Inferior parietal cortex (tissue), 1 donor: Measurements from ENCODE around the gene DDX3X.
A peak's percentile ranks its signal among the peaks of the same experiment; 100 is the strongest.
"Not testable (repeated sequence)": the region's sequence is repeated elsewhere in the genome, so short reads cannot be mapped to it uniquely, and the experiment has no call there.

Experiments
- DNase-seq: peaks from one replicate; pipeline ENCODE4 v3.0.0-alpha.2; 2016; ENCODE audit errors: extremely low spot score

The DDX3X gene

DNA sequence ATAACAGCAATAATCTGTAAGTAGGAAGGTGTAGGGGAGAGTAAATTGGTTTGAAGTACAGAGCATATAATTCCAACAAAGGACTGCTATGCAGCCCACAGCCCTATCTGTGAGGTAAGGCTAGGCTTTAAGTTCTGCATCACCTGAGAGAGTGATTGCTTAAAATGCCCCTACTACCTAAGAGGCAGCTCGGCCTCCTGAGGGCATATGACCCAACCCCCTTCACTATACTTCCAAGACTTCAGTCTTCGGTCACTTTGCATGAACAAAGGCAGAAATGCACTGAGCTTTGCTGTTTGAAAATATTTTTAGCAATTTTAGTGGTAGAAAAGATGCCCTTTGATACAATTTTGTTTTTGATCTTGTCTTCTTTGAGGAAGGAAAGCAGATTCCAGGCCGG lies 4.9 kb upstream of the DDX3X start:
- no peak for DNase-seq

DNA sequence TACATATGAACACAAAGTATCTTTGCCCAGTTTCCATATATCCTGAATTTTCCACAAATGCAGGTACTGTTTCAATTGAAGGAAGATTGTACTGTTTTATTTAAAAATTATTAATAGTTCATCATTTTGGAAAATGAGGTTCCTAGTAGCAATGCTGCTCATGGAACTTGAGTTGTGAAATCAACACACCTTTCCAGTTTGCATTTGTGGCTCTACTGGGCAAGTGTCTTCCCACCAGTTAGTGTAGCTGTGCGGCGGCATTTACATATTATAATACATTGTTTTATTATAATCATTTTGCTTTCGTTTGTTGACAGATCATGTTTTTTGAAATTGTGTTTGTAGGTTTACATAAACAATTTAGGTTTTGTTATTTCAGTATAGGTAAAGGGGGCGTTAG lies 2.0 kb upstream of the DDX3X start:
- no peak for DNase-seq

DNA sequence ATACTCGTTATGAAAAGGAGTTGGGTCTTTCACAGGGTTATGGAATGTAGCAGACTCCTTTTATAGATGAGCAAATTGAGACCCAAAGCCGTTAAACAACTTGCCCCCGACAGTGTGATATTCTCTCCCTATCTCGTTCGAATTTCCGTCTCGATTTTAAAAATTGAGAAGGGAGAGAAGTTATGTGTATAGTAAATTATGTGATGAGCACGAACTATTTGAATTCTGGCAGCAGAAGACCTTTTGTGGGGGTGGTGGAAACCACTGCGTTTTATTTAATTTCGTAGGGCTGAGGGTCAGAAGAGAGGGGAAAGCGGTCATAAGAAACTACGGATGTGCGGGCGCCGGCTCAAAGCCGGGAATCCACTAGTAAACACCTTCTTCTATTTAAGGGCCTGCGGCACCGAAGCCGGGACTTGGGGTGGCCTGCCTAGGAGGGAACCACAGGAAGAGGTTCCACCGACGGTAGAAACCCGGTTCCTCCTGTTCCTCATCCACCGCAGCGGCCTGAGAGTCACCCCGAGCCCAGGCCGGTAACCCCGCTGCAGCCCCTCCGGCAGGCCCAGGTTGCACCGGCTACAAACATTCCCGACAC lies 1.5 kb upstream of the DDX3X start:
- DNase-seq = no peak

DNA sequence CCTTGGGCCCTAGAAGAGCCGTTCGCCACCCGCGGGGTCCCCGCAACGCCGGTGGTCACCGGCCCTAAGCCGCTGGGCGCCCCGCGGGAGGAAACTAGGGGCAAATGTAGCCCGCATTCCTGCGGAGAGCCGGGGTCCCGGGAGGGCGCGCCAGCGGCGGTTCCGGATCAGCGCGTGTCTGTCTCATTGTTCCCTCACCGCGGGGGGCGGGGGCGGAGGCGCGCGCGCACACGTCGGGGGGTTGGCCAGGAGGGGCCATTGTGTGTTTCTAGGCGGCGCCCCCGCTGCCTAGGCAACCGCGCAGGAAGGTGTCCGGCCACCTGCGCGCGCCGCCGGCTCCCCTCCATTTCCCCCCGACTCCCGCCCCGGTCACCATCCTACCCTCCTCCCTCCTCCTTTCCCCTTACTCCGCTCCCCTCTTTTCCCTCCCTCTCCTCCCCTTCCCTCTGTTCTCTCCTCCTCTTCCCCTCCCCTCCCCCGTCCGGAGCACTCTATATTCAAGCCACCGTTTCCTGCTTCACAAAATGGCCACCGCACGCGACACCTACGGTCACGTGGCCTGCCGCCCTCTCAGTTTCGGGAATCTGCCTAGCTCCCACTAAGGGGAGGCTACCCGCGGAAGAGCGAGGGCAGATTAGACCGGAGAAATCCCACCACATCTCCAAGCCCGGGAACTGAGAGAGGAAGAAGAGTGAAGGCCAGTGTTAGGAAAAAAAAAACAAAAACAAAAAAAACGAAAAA lies 789 bp upstream of the DDX3X start:
- DNase-seq = peak; percentile 68

DNA sequence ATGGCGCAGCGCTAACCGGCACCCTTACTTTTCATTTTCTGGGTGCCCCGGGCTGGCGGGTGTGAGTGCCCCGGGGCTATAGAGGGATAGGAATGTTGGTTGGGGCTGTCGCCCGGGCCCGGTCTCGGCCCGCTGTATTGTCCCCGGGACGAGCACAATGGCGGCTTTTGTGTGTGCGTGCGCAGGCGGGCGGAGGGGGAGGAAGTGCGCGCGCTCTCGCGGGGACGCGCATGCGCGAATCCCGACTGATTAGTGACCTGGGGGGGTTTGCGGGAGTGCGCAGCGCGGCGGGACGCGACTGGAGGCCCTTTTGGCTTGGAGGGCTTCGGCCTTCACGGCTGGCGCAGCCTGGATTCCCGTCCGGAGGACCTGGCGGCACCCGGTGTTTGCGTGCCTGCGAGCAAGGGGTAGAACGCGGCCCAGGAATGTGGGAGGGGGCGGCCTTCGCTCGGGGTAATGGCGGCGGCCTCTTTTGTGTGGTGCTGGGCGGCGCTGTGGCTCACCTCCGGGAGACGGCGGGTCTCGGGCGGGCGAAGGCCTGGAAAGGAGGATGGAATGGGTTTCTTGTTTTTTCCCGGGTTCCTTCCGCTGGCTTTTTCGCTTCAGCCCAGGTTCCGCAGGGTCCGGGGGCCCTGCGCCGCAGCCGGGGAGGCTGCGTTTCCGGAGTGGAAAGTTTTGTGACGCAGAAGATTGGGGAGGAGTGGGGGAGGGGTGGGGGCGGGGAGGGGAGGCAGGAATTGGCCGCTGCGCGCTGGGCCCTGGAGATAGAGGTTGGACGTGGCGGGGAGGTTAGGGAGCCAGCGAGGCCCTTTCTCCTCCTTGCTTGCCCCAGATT lies 618 bp downstream of the DDX3X start:
- peak; percentile 72 for DNase-seq

DNA sequence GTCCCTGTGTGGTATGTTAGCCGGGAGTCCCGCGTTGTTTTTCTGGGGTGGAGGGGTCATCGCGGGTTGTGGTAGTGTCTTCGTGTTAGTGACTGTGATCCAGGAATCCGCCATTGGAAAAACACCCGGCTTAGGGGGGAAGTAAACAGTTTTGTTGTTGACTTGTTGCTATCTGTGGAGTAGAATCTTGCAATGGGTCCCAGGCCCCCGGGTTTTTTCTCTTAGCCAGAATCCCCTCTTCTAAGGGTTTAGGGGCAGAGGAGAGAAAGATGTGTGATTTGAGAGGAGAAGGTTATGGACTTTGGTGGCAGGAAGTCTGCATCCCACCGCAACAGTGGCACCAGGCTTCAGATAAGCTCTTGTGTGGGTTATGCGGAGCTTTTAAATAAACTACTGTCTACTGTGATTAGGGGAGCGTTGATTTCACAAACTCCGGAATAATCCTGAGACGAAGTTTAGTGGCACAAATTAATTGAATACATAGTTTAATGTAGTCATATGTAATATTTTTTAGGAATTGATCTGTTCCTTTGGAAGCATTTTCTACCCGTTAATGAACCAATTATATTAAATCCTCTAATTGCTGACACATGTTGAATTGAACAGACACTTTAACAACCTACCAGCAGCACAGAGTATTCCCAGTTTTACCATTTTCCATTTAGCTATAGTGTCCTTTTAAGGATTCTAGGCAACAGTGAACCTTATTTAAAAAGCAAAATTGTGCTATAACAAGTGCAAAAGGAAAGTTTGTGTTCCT lies 1.4 kb downstream of the DDX3X start:
- no peak for DNase-seq

DNA sequence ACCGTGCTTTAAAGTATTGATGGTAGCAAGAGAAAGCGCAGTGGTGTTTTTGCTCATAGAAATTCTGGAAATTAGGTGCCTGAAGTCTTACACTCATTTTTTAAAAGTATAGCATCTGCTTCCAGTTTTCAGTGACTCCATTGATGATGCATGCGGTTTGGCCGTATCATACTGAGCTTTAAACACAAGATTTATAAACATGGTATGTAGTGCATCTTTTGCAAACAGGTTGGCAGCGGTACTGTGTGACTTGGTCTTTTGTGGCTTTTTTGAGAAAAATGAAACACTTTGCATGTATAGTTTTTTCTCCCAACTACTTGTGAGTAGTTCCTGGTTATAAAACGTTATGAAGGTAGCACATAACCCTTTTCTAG lies 2.0 kb downstream of the DDX3X start:
- DNase-seq = no peak

DNA sequence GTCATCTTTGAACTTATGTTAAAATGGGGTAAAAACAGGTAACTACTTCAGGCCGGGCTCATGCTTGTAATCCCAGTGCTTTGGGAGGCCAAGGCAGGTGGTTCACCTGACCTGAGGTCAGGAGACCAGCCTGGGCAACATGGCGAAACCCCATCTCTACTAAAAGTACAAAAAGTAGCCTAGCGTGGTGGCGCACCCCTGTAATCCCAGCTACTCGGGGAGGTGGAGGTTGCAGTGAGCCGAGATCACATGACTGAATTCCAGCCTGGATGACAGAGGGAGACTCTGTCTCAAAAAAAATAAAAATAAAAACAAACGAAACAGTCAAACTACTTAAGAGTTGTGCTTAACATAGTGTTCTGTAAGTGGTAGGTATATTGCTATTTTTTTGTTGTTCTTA lies 2.5 kb downstream of the DDX3X start:
- DNase-seq = no peak

DNA sequence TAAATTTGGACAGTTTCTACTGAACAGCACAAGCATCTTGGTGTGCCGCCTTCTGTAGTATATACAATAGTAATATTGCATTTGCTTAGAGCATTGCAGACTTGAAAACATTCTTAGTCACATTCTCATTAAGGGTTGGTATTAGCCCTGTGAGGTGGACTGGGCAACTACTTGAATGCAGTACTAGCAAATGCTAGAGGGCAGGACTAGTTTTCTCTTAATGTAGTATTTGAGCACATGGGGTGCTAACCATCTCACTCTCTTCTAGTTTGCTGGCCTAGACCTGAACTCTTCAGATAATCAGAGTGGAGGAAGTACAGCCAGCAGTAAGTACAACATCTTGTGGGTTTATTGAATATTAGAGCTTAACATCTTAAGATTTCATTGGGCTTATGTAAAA lies 3.2 kb downstream of the DDX3X start:
- no peak for DNase-seq

DNA sequence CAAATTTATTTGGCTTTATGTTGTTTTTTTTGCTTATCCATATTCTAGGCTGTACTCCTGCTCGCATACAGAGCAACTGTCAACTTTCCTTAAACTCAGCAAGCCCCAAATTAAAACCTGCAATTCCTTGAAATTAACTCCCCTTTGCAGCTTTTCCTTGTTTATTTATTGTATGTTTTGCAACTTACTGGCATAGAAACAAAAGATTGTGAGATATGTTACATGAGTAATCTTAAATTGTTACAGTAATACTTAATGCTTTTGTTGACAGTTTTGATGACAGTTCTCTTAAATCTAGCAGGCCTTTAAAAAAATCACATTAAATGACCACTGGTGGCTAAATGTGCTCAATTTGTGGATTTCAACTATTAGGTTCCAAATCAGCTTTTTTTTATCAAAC lies 4.5 kb downstream of the DDX3X start:
- no peak for DNase-seq

DNA sequence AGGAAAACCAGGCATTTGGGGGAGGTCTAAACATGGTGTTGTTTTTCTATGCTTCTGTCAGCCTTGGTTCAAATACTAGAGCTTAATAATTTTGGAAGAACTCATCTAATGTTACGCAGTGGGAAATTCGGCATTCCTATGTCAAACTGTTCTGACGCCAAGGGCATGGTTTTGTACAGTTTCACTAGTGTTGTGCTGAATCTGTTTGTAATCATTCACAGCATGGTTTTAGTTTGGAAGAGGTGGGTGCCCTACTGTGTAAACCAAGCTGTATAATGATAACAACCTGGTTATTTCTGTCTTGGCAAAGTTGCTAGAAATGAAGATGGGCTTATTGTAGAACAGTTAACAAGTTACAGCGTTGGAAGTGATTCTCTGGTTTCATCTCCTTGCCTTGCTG lies 5.2 kb downstream of the DDX3X start:
- no peak for DNase-seq

DNA sequence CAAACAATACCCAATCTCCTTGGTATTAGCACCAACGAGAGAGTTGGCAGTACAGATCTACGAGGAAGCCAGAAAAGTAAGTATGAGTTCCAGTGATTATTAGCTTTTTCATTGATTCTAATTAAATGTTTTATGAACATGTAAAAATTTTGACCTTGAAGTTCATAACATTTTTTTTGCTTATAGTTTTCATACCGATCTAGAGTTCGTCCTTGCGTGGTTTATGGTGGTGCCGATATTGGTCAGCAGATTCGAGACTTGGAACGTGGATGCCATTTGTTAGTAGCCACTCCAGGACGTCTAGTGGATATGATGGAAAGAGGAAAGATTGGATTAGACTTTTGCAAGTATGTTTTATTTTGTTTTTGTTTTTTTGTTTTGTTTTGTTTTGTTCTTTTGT lies 10.1 kb downstream of the DDX3X start:
- DNase-seq = no peak

DNA sequence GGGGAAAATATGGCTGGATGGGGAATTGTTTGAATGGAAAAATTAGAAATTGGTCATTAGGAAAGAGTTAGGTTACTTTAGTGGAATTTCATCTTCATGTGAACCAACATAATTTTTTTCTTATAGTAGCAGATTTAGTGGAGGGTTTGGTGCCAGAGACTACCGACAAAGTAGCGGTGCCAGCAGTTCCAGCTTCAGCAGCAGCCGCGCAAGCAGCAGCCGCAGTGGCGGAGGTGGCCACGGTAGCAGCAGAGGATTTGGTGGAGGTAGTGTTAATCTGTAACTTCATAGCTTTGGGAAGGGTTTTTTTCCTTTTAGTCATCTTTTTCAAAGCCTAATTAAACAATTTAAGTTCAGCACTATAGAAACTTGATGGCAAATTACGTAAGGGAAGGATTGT lies 13.2 kb downstream of the DDX3X start:
- DNase-seq = no peak

DNA sequence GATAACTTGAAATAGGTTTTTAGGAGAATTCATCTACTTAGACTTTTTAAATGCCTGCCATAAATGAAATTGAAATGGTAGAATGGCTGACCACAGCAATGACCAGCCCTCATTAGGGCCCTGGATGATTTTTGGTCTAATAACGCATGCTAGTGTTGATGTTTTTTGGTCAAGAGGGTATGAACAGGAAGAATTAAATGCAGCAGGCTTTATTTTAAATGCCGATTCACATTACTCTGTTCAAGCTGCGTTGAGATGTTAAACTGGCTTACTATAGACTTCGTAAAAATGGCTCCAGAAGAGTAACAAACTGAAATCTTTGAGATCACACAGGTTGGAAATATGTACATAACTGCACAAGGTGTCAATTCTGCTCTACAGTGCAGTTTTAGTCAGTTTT lies 14.6 kb downstream of the DDX3X start:
- DNase-seq = no peak

DNA sequence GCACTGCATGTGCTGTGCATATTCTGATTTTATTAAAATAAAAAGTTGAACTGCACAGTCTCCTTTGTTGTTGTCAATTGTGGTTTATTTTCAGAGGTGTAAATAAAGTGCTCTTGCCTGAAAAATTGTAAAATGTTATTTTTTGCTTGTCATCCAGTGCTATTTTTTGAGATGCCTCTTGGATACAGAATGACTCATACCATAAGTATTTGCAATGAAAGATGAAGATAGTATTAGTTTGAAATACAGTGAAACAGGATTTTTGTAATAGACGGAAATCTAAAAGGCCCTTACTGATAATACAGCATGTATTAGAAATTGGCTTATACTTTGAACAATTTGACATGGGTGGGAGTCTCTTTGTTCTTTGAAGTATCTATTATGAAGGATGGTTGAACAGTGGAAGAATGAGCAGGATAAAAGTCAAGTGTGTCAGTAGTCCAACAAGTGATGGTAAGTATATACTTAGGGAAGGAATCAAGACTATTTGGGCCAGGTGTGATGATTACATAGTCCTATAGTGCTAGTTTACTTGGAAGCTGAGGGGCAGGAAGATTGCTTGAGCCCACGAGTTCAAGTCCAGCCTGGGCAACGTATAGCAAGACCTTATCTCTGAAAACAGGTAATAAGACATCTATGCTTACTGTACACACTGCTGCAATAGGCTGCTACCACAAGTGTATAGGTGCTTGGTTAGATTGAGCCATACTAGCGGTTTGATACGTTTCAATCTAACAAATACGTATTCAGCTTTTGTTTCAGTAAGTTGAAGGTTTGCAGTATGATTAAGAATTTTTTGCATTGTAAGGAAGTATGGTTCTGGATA lies 16.4 kb downstream of the DDX3X start:
- no peak for DNase-seq

DNA sequence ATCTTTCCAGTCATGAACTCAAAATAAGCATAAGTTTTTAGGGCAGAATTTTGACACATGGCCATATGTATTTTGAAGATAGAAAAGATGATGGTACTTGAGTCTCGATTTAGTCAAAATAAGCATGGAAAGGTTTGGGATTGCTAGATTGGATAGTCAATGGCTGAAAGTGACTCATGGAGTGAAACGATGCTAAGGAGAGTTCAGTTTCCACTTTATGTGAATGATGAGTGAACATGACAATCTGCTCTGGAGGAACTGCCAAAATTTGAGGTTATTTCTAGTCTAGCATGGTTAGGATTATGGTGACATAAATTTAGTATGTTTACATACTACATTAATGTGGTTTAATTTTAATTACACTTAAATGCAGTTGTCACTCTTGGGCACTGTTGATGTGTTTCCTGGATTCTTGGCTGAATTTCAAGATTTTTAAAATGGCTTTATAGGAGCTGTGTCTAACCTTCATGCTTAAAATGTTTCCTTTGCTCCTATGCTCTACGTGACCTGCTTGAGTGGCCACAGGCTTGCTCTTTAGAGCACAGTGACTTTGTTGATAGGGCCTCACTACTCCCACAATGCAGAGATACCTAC lies 17.1 kb downstream of the DDX3X start:
- no peak for DNase-seq

DNA sequence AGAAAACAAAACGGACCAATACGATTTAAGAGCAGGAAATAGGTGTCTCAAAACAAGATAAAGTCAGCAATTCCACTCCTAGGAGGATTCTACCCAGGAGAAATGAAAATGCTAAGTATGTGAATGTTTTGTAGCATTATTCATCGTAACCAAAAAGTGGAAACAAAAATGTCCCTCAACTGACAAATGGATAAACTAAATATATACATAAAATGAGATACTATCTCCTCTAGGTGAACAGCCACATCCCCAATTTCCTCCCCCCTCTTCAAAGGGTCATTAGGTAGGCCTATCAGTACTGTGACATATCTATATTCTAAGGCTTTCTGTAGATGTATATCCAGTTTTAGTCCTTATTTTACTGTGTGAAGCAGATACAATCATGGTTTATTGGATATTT lies 18.0 kb downstream of the DDX3X start:
- no peak for DNase-seq

DNA sequence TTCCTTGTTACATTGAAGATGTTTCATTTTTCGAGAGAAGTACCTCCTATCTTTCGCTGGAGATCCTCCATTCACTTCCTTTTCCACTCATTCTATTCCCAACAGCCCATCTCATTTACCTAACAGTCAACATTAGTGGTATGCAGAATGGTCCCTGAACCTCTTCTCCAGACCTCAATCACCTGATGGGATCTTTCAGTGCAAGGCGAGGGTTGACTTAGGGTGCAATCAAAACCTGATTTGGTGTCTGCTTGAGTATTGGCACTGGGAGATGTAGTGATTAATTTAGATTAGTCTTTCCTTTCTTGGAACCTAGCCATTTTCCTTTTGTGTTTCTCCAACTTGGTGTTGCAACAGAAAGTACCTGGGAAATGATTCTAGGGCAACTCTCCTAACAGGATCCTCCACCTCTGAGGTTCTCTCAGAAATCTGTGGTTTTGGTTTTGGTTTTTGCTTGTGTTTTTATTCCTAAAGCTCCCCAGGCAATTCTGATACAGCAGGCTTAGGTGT lies 18.4 kb downstream of the DDX3X start:
- no peak for DNase-seq

DNA sequence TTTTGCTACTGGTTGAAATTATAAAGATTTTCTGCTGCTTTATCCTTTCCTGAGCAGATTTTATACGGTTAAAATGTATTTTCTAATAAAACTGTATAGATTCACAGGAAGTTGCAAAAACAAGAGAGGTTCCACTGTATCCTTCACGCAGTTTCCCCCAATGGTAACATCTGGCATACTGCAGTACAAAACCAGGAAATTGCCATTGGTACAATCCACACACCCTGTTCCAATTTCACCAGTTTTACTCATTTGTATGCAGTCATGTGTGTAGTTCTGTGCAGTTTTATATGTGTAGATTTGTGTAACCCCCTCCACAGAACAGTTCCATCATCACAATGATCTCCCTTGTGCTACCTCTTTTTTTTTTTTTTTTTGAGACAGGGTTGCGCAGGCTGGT lies 20.0 kb downstream of the DDX3X start:
- DNase-seq = no peak

DNA sequence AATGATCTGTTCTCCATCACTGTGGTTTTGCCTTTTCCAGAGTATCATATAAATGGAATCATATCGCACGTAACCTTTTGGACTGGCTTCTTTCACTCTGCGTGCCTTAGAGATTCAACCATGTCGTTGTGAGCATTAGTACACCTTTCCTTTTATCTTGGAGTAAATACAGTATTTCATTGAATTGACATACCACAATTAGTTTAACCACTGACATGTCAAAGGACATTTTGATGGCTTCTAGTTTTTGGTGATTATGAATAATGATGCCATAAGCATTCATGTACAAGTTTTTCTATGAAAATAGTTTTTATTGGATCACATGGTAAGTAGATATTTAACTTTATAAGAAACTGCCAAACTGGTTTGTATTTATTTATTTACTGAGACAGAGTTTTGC lies 35.2 kb downstream of the DDX3X start:
- DNase-seq = no peak

DNA sequence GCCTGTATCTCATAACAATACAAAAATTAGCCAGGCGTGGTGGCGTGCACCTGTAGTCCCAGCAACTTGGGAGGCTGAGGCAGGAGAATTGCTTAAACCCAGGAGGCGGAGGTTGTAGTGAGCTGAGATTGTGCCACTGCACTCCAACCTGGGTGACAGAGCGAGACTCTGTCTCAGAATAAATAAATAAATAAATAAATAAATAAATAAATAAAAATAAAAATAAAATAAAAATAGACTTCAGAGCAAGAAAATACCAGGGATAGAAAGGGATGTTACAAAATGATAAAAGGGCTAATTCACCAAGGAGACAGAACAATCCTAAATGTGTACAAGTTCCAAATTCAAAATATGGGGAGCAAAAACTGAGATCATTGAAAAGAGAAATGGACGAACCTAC lies 37.6 kb downstream of the DDX3X start:
- DNase-seq = not testable (repeated sequence)
